Measurements from ENCODE around the gene TMA16.

TMA16 gene

DNA sequence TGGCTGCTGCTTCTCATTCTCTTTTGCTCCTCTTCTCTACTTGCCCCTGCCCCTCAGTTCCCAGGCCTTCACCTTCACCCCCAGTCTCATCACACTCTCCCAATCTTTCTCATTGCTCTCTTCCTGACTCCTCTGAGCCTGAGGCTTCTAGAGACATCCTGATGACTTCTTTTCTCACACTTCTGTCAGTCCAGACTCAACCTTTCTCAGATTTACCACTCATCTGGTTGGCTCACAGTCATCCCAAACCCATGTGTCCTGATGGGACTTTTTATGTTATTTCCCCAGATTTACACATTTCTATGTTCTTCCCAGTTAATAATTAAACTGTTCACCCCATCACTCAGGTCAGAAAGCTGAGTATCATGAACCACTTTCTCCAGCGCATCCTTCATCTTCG lies 68.0 kb downstream of the TMA16 start:
- TF ChIP-seq OSR1 (CRISPR knock-in tag; IDR thresholded peaks at IDR 0.05) (no peak), BACH2 (CRISPR knock-in tag; IDR thresholded peaks at IDR 0.05; ENCODE audit: borderline replicate concordance) (no peak), SNAI2 (CRISPR knock-in tag; IDR thresholded peaks at IDR 0.05) (no peak)
- TF ChIP-seq, protein P1, sequence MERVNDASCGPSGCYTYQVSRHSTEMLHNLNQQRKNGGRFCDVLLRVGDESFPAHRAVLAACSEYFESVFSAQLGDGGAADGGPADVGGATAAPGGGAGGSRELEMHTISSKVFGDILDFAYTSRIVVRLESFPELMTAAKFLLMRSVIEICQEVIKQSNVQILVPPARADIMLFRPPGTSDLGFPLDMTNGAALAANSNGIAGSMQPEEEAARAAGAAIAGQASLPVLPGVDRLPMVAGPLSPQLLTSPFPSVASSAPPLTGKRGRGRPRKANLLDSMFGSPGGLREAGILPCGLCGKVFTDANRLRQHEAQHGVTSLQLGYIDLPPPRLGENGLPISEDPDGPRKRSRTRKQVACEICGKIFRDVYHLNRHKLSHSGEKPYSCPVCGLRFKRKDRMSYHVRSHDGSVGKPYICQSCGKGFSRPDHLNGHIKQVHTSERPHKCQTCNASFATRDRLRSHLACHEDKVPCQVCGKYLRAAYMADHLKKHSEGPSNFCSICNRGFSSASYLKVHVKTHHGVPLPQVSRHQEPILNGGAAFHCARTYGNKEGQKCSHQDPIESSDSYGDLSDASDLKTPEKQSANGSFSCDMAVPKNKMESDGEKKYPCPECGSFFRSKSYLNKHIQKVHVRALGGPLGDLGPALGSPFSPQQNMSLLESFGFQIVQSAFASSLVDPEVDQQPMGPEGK (CRISPR knock-in tag; IDR thresholded peaks at IDR 0.05; ENCODE audit: borderline replicate concordance), result no peak
- ATAC-seq, result no peak

DNA sequence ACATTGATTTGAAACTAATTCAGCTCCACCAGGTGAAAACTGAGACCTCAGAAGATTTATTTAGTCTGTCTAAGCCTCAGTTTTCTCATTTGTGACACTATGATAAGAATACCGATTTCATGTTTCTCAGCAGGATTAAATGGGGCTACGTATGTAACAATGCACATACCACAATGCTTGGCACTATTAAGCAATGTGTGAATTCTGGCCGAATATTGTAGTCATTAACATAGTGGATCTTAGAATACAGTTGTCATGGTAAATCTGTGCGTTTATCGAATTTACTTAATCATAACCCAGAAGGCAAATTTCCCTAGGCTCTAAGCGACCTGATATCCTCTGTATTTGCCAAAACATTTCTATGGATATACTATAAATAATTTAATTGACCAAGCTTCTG lies 69.1 kb downstream of the TMA16 start:
- TF ChIP-seq, protein P2, sequence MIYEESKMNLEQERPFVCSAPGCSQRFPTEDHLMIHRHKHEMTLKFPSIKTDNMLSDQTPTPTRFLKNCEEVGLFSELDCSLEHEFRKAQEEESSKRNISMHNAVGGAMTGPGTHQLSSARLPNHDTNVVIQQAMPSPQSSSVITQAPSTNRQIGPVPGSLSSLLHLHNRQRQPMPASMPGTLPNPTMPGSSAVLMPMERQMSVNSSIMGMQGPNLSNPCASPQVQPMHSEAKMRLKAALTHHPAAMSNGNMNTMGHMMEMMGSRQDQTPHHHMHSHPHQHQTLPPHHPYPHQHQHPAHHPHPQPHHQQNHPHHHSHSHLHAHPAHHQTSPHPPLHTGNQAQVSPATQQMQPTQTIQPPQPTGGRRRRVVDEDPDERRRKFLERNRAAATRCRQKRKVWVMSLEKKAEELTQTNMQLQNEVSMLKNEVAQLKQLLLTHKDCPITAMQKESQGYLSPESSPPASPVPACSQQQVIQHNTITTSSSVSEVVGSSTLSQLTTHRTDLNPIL (CRISPR knock-in tag; IDR thresholded peaks at IDR 0.05; ENCODE audit: low read depth), result no peak
- TF ChIP-seq, protein P3, sequence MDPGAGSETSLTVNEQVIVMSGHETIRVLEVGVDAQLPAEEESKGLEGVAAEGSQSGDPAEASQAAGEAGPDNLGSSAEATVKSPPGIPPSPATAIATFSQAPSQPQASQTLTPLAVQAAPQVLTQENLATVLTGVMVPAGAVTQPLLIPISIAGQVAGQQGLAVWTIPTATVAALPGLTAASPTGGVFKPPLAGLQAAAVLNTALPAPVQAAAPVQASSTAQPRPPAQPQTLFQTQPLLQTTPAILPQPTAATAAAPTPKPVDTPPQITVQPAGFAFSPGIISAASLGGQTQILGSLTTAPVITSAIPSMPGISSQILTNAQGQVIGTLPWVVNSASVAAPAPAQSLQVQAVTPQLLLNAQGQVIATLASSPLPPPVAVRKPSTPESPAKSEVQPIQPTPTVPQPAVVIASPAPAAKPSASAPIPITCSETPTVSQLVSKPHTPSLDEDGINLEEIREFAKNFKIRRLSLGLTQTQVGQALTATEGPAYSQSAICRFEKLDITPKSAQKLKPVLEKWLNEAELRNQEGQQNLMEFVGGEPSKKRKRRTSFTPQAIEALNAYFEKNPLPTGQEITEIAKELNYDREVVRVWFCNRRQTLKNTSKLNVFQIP (CRISPR knock-in tag; IDR thresholded peaks at IDR 0.05; ENCODE audit: borderline replicate concordance, low read depth), result no peak
- TF ChIP-seq ZC3H10 (CRISPR knock-in tag; IDR thresholded peaks at IDR 0.05) (no peak), ZNF8 (CRISPR knock-in tag; IDR thresholded peaks at IDR 0.05) (no peak)
- TF ChIP-seq, protein P1 (CRISPR knock-in tag; IDR thresholded peaks at IDR 0.05; ENCODE audit: borderline replicate concordance), result no peak
- ATAC-seq, result no peak

DNA sequence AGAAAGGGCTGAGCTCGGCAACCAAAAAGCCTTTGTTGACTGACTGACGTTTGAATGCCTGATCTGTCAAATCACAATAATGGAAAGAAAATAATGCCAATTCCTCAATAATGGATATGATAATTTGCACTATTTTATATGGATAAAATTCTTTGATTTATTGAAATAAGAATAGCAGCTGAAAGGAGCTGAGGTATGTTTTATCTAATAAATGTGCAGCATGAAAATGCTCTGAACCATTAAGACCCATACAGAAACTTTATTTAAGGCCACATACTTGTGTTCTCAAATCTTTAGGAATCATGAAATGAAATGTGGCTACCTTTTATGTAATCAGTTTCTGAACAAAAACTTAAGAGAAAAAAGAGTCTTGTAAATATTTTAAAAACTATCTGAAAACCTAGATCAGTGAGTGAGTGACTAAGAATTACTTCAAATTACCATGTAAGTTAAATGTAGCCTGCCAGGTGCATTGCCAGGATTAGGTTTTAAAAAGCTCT lies 69.8 kb downstream of the TMA16 start:
- ATAC-seq, result no peak
- TF ChIP-seq GLIS3 (CRISPR knock-in tag; IDR thresholded peaks at IDR 0.05) (no peak), ZNF70 (CRISPR knock-in tag; IDR thresholded peaks at IDR 0.05) (no peak), ZFP30 (CRISPR knock-in tag; IDR thresholded peaks at IDR 0.05) (no peak), RARB (CRISPR knock-in tag; IDR thresholded peaks at IDR 0.05) (no peak), CSDC2 (CRISPR knock-in tag; IDR thresholded peaks at IDR 0.05) (no peak), TOX (CRISPR knock-in tag; IDR thresholded peaks at IDR 0.05; ENCODE audit: borderline replicate concordance) (no peak), ESRRG (CRISPR knock-in tag; IDR thresholded peaks at IDR 0.05) (no peak), ZNF565 (CRISPR knock-in tag; conservative IDR thresholded peaks at IDR 0.05; ENCODE audit: low read depth) (no peak), SNAI2 (CRISPR knock-in tag; IDR thresholded peaks at IDR 0.05) (no peak), ZNF8 (CRISPR knock-in tag; IDR thresholded peaks at IDR 0.05) (no peak)

DNA sequence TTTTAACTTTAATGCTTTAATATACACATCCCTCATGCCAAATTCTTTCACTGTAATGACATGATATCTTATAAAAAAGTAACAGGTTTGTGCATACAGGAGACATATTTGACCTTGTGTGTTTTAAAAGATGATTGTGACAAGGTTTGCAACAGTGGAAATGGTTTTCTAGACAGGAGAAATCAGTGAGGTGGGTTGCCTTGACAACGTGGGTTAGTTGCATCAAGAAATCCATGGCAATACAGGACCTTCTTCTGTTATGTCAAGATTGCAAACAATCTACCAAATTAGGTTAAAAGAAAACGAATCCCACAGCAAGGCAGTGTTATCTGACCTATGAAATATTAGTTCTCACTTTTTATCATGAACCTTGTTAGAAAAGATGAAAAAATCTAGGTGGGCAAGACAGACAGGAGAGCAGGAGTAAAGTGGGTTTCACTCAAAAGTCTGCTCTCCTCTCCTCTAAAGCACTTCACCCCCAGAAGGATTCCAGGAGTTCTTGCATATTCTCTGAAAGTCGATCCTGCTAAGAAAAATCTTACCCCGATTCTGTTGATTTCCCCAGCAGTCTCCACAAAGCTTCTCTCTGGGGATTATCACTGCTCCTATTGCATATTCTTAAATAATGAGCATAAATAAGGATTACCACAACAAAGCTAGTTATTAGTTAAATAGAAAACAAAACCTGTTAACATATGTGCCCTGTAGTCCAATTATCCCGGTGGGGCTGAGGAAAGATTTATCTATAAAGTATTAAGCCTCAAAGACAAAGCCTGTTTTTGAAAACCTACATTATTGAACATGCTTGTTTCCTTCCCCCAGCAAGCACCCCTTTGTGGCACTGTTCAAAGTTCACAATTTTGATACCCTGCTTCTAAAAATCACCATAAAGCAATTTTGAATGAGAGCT lies 71.0 kb downstream of the TMA16 start:
- ATAC-seq, result no peak
- TF ChIP-seq ZNF70 (CRISPR knock-in tag; IDR thresholded peaks at IDR 0.05), result no peak
- TF ChIP-seq GLIS3 (CRISPR knock-in tag; IDR thresholded peaks at IDR 0.05), result no peak
- TF ChIP-seq OSR1 (CRISPR knock-in tag; IDR thresholded peaks at IDR 0.05), result no peak
- no peak for TF ChIP-seq BACH2 (CRISPR knock-in tag; IDR thresholded peaks at IDR 0.05; ENCODE audit: borderline replicate concordance)
- TF ChIP-seq PPARA (CRISPR knock-in tag; IDR thresholded peaks at IDR 0.05; ENCODE audit: borderline replicate concordance), result no peak
- no peak for TF ChIP-seq ZC3H10 (CRISPR knock-in tag; IDR thresholded peaks at IDR 0.05)
- no peak for TF ChIP-seq ESRRG (CRISPR knock-in tag; IDR thresholded peaks at IDR 0.05)
- TF ChIP-seq ZNF565 (CRISPR knock-in tag; conservative IDR thresholded peaks at IDR 0.05; ENCODE audit: low read depth), result no peak
- TF ChIP-seq SNAI2 (CRISPR knock-in tag; IDR thresholded peaks at IDR 0.05), result no peak
- TF ChIP-seq, protein P2 (CRISPR knock-in tag; IDR thresholded peaks at IDR 0.05; ENCODE audit: low read depth), result no peak
- no peak for TF ChIP-seq CSDC2 (CRISPR knock-in tag; IDR thresholded peaks at IDR 0.05)
- no peak for TF ChIP-seq ZFP30 (CRISPR knock-in tag; IDR thresholded peaks at IDR 0.05)
- TF ChIP-seq, protein P4, sequence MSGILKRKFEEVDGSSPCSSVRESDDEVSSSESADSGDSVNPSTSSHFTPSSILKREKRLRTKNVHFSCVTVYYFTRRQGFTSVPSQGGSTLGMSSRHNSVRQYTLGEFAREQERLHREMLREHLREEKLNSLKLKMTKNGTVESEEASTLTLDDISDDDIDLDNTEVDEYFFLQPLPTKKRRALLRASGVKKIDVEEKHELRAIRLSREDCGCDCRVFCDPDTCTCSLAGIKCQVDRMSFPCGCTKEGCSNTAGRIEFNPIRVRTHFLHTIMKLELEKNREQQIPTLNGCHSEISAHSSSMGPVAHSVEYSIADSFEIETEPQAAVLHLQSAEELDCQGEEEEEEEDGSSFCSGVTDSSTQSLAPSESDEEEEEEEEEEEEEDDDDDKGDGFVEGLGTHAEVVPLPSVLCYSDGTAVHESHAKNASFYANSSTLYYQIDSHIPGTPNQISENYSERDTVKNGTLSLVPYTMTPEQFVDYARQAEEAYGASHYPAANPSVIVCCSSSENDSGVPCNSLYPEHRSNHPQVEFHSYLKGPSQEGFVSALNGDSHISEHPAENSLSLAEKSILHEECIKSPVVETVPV (CRISPR knock-in tag; IDR thresholded peaks at IDR 0.05), result no peak
- TF ChIP-seq, protein P3 (CRISPR knock-in tag; IDR thresholded peaks at IDR 0.05; ENCODE audit: borderline replicate concordance, low read depth), result no peak
- TF ChIP-seq TOX (CRISPR knock-in tag; IDR thresholded peaks at IDR 0.05; ENCODE audit: borderline replicate concordance), result no peak
- TF ChIP-seq ISL1 (CRISPR knock-in tag; IDR thresholded peaks at IDR 0.05), result no peak

Data from SK-N-SH treated with all-trans-retinoic acid at 6 μM for 48 hours (cell line).